ENCODE data around the gene MYOCD.

The MYOCD gene

DNA sequence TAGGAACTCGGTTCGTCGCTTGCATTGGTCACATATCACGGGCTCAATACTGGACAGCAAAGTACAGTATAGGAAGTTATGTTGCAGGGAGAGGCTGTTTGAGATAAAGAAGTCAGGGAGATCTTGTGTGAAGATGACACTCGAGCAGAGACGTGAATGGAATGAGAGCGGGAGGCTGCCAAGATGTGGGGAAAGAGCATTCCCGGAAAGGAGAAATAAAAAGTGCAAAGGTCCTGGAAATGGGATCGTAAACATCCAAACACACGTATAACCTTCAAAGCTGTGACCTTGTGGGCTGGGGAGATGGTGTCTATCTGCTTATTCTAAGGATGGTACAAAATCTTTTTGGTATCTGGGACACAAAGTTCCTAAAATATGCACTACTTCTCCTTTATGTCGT lies 43.0 kb upstream of the MYOCD start:
- TF ChIP-seq, protein P1, sequence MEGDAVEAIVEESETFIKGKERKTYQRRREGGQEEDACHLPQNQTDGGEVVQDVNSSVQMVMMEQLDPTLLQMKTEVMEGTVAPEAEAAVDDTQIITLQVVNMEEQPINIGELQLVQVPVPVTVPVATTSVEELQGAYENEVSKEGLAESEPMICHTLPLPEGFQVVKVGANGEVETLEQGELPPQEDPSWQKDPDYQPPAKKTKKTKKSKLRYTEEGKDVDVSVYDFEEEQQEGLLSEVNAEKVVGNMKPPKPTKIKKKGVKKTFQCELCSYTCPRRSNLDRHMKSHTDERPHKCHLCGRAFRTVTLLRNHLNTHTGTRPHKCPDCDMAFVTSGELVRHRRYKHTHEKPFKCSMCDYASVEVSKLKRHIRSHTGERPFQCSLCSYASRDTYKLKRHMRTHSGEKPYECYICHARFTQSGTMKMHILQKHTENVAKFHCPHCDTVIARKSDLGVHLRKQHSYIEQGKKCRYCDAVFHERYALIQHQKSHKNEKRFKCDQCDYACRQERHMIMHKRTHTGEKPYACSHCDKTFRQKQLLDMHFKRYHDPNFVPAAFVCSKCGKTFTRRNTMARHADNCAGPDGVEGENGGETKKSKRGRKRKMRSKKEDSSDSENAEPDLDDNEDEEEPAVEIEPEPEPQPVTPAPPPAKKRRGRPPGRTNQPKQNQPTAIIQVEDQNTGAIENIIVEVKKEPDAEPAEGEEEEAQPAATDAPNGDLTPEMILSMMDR (IDR thresholded peaks at IDR 0.05; ENCODE audit: borderline replicate concordance, insufficient read depth, low read depth, low read length), result no peak
- H3K4me3 ChIP-seq (ENCODE audit: low read depth, low read length), result no peak overlapping the region

DNA sequence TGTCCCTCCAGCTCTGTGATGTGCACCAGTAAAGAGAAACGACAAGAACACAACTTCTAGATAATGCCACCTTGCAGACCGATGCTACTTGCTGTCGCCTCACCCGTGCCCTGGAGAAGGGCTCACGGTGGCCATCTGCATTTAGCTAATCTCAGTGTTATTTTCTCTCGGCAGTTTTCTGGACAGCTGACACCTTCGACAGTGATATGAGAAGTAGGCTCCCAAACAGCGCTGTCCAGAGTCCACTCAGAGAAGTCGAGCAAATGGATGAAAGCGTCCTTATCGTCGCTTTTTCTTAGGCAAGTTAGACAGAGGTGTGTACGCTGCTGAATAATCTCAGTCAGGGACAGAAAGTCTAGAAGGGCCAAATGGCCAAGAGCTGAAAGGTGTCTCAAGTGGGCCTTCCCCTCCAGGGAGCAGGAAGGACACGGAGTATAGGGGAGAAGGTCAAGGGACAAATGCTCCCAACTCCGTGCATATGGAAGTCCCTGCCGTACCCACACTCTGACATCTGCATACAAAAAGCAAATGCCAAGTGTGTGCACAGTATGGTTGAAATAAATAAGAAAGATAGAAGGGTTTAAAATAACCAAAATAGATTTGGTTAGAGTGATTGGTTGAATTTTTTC lies 42.4 kb upstream of the MYOCD start:
- no peak overlapping the region for H3K4me3 ChIP-seq (ENCODE audit: low read depth, low read length)
- TF ChIP-seq, protein P1 (IDR thresholded peaks at IDR 0.05; ENCODE audit: borderline replicate concordance, insufficient read depth, low read depth, low read length), result no peak

DNA sequence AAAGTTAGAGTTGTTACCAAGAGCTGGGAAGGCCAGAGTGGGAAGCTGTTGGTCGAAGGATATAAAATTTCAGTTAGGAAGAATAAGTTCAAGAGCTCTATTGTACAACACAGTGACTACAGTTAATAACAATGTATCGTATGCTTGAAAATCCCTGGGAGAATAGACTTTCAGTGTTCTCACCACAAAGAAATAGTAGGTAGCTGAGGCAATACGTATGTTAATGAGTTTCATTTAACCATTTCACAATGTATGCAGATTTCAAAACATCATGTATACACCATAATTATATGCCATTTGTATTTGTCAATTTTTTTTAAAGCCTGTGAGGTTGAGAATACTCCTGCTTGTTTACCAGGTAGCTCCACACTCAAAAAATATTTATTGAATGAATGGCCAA lies 41.5 kb upstream of the MYOCD start:
- no peak overlapping the region for H3K4me3 ChIP-seq (ENCODE audit: low read depth, low read length)
- TF ChIP-seq, protein P1 (IDR thresholded peaks at IDR 0.05; ENCODE audit: borderline replicate concordance, insufficient read depth, low read depth, low read length), result no peak

DNA sequence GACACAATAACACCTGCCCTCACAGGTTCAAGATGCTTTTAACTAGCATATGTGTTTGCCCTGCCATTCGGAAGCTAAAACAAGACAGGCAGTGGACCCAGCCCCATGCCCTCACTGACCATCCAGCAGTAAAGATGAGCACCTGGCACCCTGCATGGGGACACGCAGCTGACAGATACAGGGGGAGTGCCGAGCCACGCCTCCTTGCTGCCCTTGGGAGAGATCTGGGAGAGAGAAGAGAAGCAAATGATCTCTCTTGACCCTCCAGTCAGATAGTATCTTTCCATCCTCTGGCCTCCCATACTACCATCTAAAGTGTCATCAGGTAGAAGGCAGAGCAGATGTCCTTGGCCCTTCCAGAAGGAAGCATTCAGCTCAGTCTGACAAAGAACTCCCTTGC lies 40.6 kb upstream of the MYOCD start:
- TF ChIP-seq, protein P1 (IDR thresholded peaks at IDR 0.05; ENCODE audit: borderline replicate concordance, insufficient read depth, low read depth, low read length), result no peak
- H3K4me3 ChIP-seq (ENCODE audit: low read depth, low read length), result no peak overlapping the region

DNA sequence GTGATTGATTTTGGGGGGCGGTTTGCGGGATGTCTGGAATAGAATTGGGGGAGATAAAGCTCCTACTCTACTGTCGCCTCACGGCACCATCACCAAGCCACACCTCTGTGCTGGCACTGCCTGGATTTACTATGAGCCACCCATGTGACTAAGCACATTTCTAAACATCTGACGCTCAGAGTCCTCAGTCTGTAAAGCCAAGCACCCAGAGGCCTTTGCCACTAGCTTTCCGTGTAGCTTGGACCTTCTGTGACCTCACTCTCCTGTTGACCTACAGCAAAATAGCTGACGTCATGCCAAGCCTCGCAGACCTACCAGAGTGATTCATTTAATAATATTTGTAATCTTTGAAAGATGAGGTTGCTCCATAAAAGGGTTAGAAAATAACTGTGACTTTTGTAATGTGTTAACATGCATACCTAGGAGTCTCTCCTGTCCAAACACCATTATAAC lies 38.5 kb upstream of the MYOCD start:
- TF ChIP-seq, protein P1 (IDR thresholded peaks at IDR 0.05; ENCODE audit: borderline replicate concordance, insufficient read depth, low read depth, low read length), result no peak
- H3K4me3 ChIP-seq (ENCODE audit: low read depth, low read length), result no peak overlapping the region

DNA sequence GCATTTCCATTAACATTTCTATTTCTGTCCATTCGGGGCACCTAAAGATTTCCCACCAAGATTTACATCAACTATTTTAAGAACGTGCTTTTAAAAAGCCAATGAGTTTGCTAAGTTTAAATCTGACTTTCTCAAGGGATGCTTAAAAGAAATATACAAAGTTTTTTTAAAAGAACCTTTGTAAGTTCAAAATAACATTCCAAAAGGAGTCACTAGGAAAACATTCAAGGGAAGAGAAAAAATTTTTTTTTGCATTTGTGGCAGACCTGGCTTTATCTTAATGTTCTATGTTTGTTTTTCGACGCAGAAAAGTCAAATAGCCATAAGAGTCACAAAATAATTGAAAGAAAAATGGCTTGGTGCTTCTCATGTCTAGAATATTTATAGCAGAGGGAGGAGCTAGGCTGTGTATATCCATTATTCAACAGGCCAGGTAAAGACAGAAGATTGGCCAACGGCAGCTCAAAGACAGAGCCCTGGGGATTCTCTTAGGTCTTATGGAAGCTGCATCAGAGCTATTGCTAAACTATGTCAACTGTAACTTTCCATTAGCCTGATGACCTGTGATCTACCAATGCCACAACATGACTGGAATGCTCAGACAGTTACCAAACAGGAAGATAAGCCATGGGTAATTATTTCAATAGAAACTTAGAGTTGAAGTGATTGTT lies 37.8 kb upstream of the MYOCD start:
- TF ChIP-seq, protein P1 (IDR thresholded peaks at IDR 0.05; ENCODE audit: borderline replicate concordance, insufficient read depth, low read depth, low read length), result no peak
- H3K4me3 ChIP-seq (ENCODE audit: low read depth, low read length), result no peak overlapping the region

DNA sequence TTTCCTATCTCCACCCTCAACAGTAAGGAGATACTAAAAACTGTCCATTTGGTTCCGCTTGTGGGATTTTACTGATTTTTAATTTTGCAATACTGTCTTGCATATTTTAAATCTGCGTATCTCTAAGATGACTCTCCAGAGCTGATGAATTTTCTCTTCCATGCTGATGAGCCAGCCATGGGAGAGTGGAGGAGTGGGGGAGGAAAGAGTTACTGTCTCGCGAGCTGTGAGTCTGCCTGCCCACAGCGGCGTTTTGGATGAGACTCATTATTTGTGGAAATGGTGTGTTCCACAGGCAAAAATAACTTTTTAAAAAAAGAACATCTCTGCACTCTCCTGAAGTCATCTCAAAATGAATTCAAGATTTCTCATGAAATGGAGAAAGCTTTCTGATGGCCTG lies 34.6 kb upstream of the MYOCD start:
- TF ChIP-seq, protein P1 (IDR thresholded peaks at IDR 0.05; ENCODE audit: borderline replicate concordance, insufficient read depth, low read depth, low read length), result no peak
- no peak overlapping the region for H3K4me3 ChIP-seq (ENCODE audit: low read depth, low read length)
